ENCODE results near the gene NBAS.

Gene NBAS

DNA sequence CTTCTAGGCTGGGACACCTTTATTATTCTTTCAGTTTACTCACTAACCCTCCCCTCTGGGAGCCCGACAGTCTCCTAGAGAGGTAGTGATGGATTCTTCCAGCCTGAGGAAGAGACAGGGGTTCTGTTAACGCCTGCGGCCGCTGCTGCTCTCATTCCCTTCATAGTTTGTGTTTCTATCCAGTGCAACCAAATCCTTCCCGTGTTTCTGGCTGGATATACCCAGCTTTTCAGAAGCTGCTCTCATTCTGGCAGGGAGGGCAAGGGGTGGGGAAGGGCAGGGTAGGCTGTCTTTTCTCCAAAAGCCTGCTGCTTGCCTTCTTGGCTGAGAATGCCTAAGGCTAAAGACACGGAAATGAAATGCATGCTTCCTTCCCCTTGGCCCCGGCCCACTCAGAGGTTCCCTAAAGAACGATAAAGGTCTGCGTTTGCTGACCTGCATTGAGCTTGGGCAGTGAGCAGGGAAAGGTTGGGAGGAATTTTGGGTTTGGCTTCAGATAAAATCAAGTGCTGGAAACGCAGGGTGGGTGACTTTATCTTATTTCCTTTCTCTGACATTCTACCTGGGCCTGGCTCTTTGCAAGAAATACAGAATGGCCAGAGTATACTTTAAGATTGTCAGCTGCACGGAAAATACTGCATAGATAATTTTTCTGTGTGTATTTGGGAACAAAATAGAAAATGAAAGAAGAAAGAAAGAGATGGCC lies 390.9 kb downstream of the NBAS start:
- H3K9ac ChIP-seq (ENCODE audit: low read depth, low read length) = no peak overlapping the region
- peaks cover 17% of the 10 kb centered on the region for H3K4me1 ChIP-seq (ENCODE audit: insufficient read depth, low read length)
- no peaks in the 10 kb centered on the region for H3K36me3 ChIP-seq (ENCODE audit: insufficient read depth, low read length)
- H3K9me3 ChIP-seq (ENCODE audit: control insufficient read depth, insufficient read depth, low read length) = no peaks in the 10 kb centered on the region

DNA sequence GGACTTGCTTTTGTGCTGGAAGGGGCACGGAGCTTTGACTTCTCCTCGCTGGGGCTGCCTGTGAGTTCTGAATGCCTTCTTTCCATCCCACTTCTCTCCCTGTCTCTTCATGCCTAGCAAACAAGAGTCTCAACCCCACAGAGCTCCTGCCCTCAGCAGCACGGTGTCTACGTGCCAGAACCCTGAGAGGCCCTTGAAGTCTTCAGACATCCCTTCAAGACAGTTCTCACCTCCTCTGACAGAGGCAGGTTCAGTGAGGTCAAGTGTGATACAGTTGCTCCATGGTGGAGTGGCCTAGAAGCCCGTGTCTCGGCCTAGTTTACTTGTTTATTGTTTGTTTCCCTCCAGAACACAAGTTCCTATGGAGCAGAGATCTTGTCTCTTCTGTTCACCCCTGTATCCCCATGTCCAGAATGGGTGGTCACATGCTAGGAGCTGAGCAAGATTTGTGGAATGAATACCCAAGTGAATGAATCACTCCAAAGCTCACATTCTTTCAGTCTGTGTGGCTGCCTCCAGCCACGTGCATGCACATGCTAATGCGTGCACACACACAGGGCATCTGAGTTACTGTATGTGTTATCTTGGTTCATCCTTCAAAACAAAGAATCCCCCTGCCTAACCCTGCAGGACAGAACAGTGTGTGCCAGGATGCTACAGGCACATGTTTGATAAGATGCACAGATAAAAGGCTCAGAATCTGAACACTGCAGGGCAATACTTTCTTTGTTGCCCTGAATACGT lies 391.6 kb downstream of the NBAS start:
- Histone ChIP-seq H3K36me3 (ENCODE audit: insufficient read depth, low read length) (no peaks in the 10 kb centered on the region), H3K9me3 (ENCODE audit: control insufficient read depth, insufficient read depth, low read length) (no peaks in the 10 kb centered on the region), H3K9ac (ENCODE audit: low read depth, low read length) (no peak overlapping the region), H3K4me1 (ENCODE audit: insufficient read depth, low read length) (peaks cover 17% of the 10 kb centered on the region)

DNA sequence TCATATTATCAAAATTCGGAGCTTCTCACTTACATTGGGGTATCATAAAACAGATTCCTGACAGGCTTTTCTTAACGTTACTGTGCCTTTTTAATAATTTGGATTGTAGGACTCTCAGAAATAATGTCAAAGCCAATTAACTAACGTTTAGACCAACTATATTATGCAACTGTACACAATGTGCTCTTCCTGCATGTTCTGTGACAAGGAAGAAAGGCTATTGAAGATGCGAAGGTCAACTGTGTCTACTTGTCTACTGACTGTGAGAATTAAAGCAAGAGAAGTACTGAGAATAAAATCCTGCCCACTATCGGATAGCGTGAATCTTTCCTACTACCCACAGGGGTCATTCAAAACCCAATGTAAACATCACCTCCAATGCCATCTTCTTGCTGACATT lies 393.0 kb downstream of the NBAS start:
- Histone ChIP-seq H3K36me3 (ENCODE audit: insufficient read depth, low read length) (no peaks in the 10 kb centered on the region), H3K4me1 (ENCODE audit: insufficient read depth, low read length) (peaks cover 17% of the 10 kb centered on the region), H3K9ac (ENCODE audit: low read depth, low read length) (no peak overlapping the region), H3K9me3 (ENCODE audit: control insufficient read depth, insufficient read depth, low read length) (no peaks in the 10 kb centered on the region)

DNA sequence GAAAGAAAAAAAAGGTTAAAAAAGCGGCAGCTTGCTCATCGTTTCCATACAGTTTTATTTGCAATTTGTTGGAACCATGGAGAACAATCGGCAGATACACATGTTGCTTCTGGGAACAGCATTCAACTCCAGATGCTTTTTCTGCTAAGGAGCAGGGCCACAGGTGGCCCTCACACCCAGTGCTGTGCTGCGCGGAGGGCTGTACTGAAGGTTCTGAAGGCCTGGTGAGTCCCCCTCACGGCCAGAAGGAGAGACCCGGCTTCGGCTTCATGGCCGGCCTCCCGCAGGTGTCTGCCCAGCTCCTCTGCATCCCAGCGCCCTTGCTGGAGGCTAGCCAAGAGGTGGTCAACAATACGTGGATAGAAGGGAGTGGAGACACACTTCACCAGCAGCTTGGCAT lies 394.3 kb downstream of the NBAS start:
- Histone ChIP-seq H3K9ac (ENCODE audit: low read depth, low read length) (no peak overlapping the region), H3K9me3 (ENCODE audit: control insufficient read depth, insufficient read depth, low read length) (no peaks in the 10 kb centered on the region), H3K4me1 (ENCODE audit: insufficient read depth, low read length) (peaks cover 22% of the 10 kb centered on the region), H3K36me3 (ENCODE audit: insufficient read depth, low read length) (no peaks in the 10 kb centered on the region)

DNA sequence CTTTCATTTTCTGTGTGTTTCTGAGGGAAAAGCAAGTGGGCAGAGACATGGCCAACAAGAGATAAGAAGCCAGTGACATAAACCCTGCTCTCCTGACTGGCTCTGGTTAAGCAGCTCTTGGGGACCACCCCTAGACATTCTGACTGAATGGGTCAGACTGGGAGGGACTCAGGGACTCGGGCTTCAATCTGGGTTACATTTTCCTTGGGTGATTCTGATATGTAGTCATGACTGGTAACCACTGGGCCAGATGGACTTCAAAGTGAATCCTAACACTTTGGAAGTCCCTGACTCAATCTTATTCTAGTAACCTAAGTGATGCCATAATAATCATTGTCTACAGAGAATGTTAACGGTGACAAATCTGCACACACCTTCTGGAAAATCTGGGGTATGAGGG lies 397.8 kb downstream of the NBAS start:
- H3K9me3 ChIP-seq (ENCODE audit: control insufficient read depth, insufficient read depth, low read length) = no peaks in the 10 kb centered on the region
- H3K9ac ChIP-seq (ENCODE audit: low read depth, low read length) = no peak overlapping the region
- no peaks in the 10 kb centered on the region for H3K36me3 ChIP-seq (ENCODE audit: insufficient read depth, low read length)
- H3K4me1 ChIP-seq (ENCODE audit: insufficient read depth, low read length) = 0 out of 2 replicates have a peak, but pooled peaks cover 6% of the 10 kb centered on the region

DNA sequence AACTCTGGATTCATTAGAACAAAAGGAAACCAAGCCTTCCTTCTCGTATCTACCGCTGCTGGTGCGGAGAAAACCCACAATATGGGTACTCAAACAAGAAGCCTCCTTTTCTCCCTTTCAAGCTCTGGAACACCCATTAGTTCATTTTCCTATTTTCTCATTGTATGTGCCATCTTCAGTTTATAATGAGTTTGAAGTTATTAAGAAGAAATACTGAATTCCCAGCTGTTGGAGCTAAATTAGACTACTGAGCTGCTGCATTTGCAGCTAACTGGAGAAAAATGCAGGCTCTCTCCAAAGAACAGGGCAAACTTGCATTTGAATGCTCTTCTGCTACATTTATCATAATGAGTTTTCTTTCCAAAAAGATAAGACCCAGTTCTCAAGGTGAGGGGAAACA lies 398.5 kb downstream of the NBAS start:
- H3K9me3 ChIP-seq (ENCODE audit: control insufficient read depth, insufficient read depth, low read length) = no peaks in the 10 kb centered on the region

DNA sequence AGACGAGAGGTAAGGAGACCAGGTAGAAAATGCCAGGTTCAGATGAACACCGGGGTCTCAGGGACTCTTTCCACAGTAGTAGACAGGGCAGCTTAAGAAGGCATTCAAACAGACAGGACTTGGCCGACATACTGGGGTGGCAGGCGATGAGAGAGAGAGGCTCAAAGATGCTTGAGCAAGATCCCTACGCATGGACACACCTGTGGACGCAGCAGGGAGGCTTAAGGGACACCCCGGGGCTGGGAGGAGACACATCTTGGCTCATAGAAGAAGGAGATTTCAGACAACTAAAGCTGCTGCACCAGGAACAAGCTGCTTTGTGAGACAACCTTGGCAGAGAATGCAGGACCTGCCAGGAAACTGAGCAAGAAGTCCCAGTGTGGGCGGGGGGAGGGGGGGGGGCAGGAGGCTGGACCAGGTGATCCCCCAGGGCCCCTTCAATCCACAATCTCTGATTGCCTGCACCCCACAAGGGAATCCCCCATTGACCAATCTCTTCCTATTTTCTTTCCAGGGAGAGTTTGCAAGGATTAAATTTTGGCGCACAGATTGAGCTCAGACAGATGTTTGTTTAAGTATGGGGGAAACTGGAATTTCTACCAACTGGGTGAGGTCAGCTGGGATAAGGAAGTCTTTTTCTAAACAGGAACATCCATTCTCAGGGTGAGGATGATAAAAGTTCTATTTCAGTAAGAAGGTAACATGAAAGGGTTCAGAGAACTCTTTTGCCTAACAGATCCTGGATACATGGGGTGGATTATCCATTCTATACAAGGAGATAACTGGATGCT lies 400.7 kb downstream of the NBAS start:
- Histone ChIP-seq H3K9ac (ENCODE audit: low read depth, low read length) (no peak overlapping the region), H3K9me3 (ENCODE audit: control insufficient read depth, insufficient read depth, low read length) (no peaks in the 10 kb centered on the region), H3K36me3 (ENCODE audit: insufficient read depth, low read length) (no peaks in the 10 kb centered on the region), H3K4me1 (ENCODE audit: insufficient read depth, low read length) (peaks cover 14% of the 10 kb centered on the region)

More for the DNA sequence above, 398.5 kb downstream of the NBAS start:
- Histone ChIP-seq H3K9ac (ENCODE audit: low read depth, low read length) (no peak overlapping the region), H3K4me1 (ENCODE audit: insufficient read depth, low read length) (0 out of 2 replicates have a peak, but pooled peaks cover 8% of the 10 kb centered on the region), H3K36me3 (ENCODE audit: insufficient read depth, low read length) (no peaks in the 10 kb centered on the region)

DNA sequence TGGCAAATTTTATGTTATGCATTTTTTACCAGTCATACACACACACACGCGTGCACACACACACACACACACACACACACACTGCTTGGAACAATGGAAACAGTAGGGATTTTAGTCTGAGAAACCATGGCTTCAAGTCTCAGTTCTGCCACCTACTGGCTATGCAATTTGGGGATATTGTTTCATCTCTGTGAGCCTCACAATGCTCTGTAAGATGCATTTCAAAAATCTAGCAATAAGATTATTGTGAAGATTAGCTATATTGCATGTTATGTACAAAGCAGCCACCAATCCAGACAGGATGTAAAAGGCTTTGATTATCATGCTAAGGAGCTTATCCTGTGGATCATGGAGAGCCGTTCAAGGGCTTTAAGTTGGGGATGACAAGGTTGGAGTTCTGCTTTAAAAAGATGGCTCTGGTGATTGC lies 401.4 kb downstream of the NBAS start:
- Histone ChIP-seq H3K36me3 (ENCODE audit: insufficient read depth, low read length) (no peaks in the 10 kb centered on the region), H3K4me1 (ENCODE audit: insufficient read depth, low read length) (peaks cover 14% of the 10 kb centered on the region), H3K9me3 (ENCODE audit: control insufficient read depth, insufficient read depth, low read length) (no peaks in the 10 kb centered on the region), H3K9ac (ENCODE audit: low read depth, low read length) (no peak overlapping the region)

DNA sequence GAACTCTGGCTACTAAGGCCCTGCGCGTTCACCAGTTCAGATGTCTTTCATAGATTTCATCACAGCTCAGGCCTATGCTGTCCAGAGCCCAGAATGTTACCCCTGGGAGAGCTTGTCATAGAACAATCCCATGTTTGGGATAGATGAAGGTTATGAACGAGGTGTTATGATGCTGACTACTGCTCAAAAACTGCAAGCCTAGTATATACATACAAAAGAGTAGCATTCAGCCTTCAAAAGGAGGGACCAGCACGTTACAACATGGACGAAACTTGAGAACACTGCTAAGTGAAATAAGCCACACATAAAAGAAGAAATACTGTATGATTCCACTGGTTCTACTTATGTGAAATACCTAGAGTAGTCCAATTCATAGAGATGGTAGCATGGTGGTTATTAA lies 401.9 kb downstream of the NBAS start:
- Histone ChIP-seq H3K4me1 (ENCODE audit: insufficient read depth, low read length) (peaks cover 14% of the 10 kb centered on the region), H3K36me3 (ENCODE audit: insufficient read depth, low read length) (no peaks in the 10 kb centered on the region), H3K9me3 (ENCODE audit: control insufficient read depth, insufficient read depth, low read length) (no peaks in the 10 kb centered on the region), H3K9ac (ENCODE audit: low read depth, low read length) (no peak overlapping the region)

DNA sequence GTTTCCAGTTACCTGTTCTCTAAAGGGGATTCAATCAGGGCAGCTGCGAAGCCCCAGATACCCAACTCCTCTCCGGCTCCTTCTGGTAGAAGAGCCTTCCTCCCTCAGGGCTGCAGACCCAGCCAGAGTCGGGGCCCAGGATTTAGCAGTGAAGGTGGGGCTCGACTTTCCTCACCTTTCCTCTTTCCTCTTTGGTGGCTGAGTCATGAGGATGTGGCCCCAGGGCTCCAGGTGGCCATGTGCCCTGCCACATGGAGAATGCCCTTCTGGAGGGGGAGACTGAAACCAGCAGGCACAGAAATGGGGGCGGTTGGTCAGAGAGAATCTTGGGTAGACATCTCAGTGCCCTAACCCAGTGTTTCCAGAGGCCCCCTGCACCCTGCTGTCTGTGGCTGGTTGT lies 402.6 kb downstream of the NBAS start:
- Histone ChIP-seq H3K4me1 (ENCODE audit: insufficient read depth, low read length) (peaks cover 14% of the 10 kb centered on the region), H3K36me3 (ENCODE audit: insufficient read depth, low read length) (no peaks in the 10 kb centered on the region), H3K9ac (ENCODE audit: low read depth, low read length) (no peak overlapping the region), H3K9me3 (ENCODE audit: control insufficient read depth, insufficient read depth, low read length) (no peaks in the 10 kb centered on the region)

DNA sequence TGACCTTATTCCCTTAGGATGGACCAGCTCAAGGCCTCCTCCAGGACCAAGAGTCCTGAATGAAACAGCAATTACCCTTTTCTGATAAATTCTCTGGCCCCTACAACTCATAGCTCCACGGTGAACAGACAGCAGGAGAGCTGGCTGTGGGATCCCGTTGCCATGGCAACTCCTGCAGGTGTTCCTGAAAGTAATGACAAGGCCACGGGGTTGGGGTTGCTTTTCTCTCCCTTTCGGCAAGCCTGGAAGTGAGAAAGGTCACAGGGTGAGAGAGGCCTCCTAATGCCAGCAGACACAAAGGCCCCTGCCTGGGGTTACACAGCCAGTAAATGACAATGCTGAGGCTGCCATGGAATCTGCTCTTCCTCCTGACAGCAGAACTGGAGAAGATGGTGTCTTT lies 403.0 kb downstream of the NBAS start:
- Histone ChIP-seq H3K9me3 (ENCODE audit: control insufficient read depth, insufficient read depth, low read length) (no peaks in the 10 kb centered on the region), H3K9ac (ENCODE audit: low read depth, low read length) (no peak overlapping the region), H3K36me3 (ENCODE audit: insufficient read depth, low read length) (no peaks in the 10 kb centered on the region), H3K4me1 (ENCODE audit: insufficient read depth, low read length) (peaks cover 14% of the 10 kb centered on the region)

DNA sequence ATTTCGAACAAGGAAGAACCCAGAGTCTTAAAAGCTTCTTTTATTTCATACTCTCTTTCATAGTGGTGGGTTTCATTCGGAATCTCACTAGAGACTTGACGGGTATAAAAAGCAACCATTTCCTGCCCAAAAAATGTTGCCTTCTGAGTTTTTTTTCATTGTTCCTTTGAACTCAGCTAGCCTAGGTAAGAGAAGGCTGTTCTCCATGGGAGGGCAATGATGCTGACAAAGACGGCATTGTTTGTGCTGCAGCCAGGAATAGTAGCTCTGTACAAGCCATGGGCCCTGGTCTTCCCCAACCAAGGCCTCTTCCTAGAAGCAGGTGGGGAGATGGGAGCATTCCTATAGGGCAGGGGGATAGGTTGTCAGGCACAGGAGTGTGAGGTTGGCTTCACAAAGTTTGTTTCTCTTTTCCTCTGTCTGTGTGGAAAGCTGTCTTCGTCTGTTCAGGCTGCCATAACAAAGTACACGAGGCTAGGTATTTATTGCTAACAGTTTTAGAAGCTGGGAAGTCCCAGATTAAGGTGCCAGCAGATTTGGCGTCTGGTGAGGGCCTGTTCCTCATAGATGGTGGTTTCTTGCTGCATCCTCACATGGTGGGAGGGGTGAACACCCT lies 405.1 kb downstream of the NBAS start:
- H3K4me1 ChIP-seq (ENCODE audit: insufficient read depth, low read length) = peaks cover 9% of the 10 kb centered on the region
- no peak overlapping the region for H3K9ac ChIP-seq (ENCODE audit: low read depth, low read length)
- H3K9me3 ChIP-seq (ENCODE audit: control insufficient read depth, insufficient read depth, low read length) = no peaks in the 10 kb centered on the region
- H3K36me3 ChIP-seq (ENCODE audit: insufficient read depth, low read length) = no peaks in the 10 kb centered on the region; the same call in 1 of the 2 replicates

DNA sequence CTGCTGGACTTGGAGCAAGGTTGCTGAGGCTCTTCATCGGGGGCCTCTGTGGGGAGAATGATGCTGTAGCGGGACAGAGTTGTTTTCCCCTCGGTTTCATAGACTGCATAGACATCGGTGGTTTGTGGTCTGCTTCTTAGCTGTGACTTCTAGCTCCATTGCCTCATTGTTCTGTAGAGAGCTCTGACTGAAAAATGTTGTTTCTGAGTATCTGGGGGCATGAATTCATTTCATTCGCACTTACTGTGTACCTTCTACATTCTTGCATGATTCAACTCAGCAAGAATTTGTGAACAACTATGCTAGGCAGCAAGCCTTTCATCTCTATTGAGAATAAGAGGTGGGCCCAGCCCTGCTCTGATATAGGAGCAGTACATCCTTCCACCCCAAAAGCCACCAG lies 406.8 kb downstream of the NBAS start:
- Histone ChIP-seq H3K36me3 (ENCODE audit: insufficient read depth, low read length) (no peaks in the 10 kb centered on the region; the same call in 1 of the 2 replicates), H3K9me3 (ENCODE audit: control insufficient read depth, insufficient read depth, low read length) (no peaks in the 10 kb centered on the region), H3K4me1 (ENCODE audit: insufficient read depth, low read length) (peaks cover 9% of the 10 kb centered on the region), H3K9ac (ENCODE audit: low read depth, low read length) (no peak overlapping the region)

DNA sequence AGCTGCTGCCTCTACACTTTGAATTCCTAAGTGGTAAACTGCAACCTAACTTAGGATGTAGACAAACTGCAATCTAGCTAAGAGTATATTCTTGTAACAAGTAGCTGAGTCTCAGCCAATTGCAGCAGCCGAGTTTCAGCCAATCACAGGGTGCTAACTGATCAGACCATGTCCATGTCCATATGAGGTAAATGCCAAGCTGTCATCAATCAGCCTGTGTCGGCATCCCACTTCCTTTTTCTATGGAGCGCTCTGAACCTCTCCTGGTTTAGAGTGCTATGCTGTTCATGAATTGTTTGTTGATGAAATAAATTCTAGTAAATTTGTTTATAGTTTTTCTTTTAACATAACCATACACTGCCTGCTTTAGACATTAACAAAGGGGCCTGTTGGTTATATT lies 408.8 kb downstream of the NBAS start:
- no peak overlapping the region for H3K9ac ChIP-seq (ENCODE audit: low read depth, low read length)
- H3K9me3 ChIP-seq (ENCODE audit: control insufficient read depth, insufficient read depth, low read length) = no peaks in the 10 kb centered on the region
- H3K36me3 ChIP-seq (ENCODE audit: insufficient read depth, low read length) = no peaks in the 10 kb centered on the region; the same call in 1 of the 2 replicates

More for the DNA sequence above, 408.8 kb downstream of the NBAS start:
- peaks cover 6% of the 10 kb centered on the region for H3K4me1 ChIP-seq (ENCODE audit: insufficient read depth, low read length)

Data from ES-I3 (cell line).